Heart left ventricle (tissue), 13 donors: ENCODE data around the gene FHOD1.

Experiments
- POLR2A ChIP-seq, 2 donors: fragments of 450-650 bp; IDR thresholded peaks; one replicate each; pipeline ENCODE4 v1.6.1; 2017; ENCODE audit warnings: antibody characterized with exemption in 2 of 2, mild to moderate bottlenecking in 2 of 2, moderate library complexity in 2 of 2
- TF ChIP-seq, protein P1 (sequence below), 12 donors: fragments of 200-600 bp; sonication (generic) in 4 of 12; IDR thresholded peaks; one replicate each; pipeline versions ENCODE4 v1.5.0 to v1.8.0; 2018 to 2022; ENCODE audit warnings: antibody characterized with exemption in 12 of 12, mild to moderate bottlenecking in 5 of 12
- donor health status: ischemic (EF 13 %, LVEDD 7.1; RV severe dilation, severe dysfunction).
- donor health status: DM: no; HTN: yes; CAD: no.
- donor health status: DM: no; HTN: no; CAD: no.
- donor health status: ischemic (EF 25% LVEDD 6.9; RV normal size, moderate dysfunction).
- donor health status: ischemic (EF 25% LVEDD 5.7; RV mildly dilated, moderate dysfunction).
- donor health status: ischemic (EF 35%, LVEDD 5.7; RV mildly dilated, moderate dysfunction).
- donor health status: nonischemic (EF 11% LVEDD 7.7; RV severe dilation, severe dysfunction).
- donor health status: DM: yes; HTN: yes; CAD: no.
- donor health status: PGD.
- donor health status: ischemic (EF 29% LVEDD 5.4; RV normal size, mild dysfunction).
- donor health status: nonischemic (EF 23%, LVEDD 6.1; RV moderate dilation, normal function).

DNA sequence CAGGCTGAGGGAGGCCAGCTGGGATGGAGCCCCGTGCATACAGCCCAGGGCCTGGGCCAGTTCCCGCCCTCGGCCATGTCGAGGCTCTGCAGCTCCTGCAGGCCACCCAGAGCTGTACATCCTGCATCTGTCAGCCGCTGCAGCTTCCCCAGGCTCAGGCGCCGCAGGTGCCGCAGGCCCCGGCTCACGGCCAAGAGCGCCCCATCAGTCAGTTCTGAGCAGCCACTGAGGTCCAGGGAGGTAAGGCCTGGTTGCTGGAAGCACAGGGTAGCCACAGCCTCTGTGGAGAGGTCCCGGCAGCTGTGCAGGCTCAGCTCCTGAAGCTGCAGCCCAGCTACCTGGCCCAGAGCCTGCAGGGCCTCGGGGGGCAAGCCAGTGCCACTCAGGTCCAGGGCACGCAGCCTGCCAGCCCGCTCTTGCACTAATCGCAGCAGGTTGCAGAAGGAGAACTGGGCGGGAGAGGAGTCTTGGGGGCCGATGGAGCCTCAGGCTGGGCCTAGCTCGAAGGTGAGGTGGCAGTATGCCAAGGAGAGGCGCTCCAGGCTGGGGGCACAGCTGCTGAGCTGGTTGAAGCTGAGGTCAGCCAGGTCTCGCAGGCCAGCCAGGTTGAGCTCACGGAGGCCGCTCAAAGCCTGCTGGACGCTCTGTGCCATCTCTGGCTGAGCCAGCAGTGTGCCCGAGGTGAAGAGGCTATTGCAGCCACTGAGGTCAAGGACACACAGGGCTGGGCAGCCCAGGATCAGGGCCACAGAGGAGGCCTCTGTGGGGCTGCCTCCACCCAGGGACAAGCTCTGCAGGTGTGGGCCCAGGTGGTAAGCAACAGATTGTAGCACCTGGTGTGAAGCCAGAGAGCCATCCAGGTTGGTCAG is 37.0 kb downstream of the FHOD1 start:
- TF ChIP-seq, protein P1, sequence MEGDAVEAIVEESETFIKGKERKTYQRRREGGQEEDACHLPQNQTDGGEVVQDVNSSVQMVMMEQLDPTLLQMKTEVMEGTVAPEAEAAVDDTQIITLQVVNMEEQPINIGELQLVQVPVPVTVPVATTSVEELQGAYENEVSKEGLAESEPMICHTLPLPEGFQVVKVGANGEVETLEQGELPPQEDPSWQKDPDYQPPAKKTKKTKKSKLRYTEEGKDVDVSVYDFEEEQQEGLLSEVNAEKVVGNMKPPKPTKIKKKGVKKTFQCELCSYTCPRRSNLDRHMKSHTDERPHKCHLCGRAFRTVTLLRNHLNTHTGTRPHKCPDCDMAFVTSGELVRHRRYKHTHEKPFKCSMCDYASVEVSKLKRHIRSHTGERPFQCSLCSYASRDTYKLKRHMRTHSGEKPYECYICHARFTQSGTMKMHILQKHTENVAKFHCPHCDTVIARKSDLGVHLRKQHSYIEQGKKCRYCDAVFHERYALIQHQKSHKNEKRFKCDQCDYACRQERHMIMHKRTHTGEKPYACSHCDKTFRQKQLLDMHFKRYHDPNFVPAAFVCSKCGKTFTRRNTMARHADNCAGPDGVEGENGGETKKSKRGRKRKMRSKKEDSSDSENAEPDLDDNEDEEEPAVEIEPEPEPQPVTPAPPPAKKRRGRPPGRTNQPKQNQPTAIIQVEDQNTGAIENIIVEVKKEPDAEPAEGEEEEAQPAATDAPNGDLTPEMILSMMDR (IDR thresholded peaks at IDR 0.05) = no peak
- no peak for TF ChIP-seq POLR2A (IDR thresholded peaks at IDR 0.05)
